Fibroblast of lung (primary cell): Measurements from ENCODE around the gene MAL.

Experiments used
- CTCF ChIP-seq, 2 donors: IDR thresholded peaks in 1 of 2; conservative IDR thresholded peaks in 1 of 2; 1 replicate in 1 of 2; 2 replicates in 1 of 2; pipeline ENCODE4 v1.5.1; 2011 to 2012; ENCODE audit warnings: low read length in 2 of 2, control low read depth in 1 of 2, inconsistent platforms in 1 of 2, low read depth in 1 of 2, mild to moderate bottlenecking in 1 of 2
- EZH2 ChIP-seq: IDR thresholded peaks from 2 replicates; pipeline ENCODE4 v1.5.1; 2012; ENCODE audit warnings: low read length, control low read depth, mild to moderate bottlenecking; ENCODE audit errors: missing control alignments

DNA sequence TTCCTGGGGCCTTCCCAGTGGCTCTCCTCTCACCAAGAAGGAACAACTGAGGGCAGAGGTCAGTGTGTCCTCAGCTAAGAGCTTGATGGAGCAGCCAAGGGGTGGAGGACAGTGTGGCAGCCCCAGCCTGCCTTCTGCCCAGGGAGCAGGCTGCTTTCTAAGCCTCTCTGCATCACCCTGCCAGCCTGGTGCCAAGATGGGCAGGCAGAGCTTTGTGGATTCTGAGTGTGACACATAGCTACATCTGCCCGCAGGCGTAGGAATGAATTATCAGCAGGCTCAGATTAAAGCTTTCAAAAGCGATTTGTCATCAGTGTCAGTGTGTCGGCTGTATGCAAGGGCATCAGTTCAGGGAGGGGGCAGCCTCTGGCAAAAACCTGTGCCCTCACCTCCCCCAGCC lies 8.7 kb downstream of the MAL start:
- no peak for TF ChIP-seq CTCF (conservative IDR thresholded peaks at IDR 0.05 in 1 of 2, IDR thresholded peaks at IDR 0.05 in 1 of 2; ENCODE audit: low read depth in 1 of 2, low read length in 2 of 2)
- TF ChIP-seq EZH2: no peak
